ENCODE measurements around the gene GIMAP6.
"Not testable (repeated sequence)": the region's sequence is repeated elsewhere in the genome, so short reads cannot be mapped to it uniquely, and the experiment has no call there.

GIMAP6 gene

GRCh38 chr7:150642926-150643325 is 10.7 kb upstream of the GIMAP6 start:
- DNase-seq, result no peak

DNA sequence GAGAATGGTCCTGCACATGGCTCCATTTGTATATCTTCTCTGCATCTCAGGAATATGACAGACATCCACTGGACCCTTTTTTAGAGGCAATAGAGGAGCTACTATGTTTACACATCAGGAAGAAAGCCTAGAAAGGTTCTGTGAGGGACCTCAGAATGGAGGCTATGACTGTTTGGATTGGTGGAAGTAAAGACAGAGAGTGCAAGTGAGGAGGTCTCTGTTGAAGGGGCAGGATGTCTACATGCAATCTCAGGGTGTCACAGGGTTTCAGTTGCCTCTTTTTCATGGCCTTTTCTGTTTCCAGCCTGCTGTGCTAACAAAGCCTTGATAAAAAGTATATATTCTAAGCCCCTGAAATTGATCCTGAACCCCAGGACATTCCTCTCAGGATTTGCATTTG is 9.7 kb upstream of the GIMAP6 start:
- no peak for DNase-seq

GRCh38 chr7:150633926-150634325 is 1.7 kb upstream of the GIMAP6 start:
- no peak for DNase-seq

DNA sequence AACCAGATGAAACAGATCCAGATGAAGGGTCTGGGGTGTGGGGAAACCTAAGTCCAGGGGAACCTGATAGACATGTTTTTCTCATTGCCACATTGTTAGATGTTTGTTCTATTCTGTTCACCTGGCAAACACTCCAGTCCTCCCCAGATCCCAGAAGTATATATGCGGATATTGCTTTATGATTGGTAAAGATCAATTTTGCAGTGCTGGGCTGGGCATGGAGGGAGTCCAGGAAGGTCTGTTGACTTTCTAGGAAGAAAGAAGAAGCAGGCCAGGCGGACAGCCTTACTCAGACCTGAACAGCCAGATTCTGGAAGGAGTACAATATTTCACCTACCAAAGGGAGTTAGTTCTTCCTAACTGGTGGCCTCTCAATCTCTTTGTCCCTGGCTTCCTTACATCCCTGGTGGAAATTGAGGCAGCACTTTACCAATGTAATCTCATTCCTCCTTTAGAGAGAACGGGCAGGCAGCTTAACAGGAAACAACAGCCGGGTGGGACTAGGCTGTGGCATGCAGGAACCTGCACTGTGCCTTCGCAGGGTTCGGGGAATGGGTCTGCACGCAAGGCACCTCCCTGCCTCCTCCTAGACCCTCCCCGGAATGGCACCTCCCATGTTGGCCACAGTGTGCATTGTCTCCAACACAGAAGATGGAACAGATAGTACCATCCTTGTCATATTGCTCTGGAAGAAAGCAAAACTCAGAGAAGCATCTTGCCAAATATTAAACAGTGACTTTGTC is 930 bp downstream of the GIMAP6 start:
- no peak for DNase-seq

DNA sequence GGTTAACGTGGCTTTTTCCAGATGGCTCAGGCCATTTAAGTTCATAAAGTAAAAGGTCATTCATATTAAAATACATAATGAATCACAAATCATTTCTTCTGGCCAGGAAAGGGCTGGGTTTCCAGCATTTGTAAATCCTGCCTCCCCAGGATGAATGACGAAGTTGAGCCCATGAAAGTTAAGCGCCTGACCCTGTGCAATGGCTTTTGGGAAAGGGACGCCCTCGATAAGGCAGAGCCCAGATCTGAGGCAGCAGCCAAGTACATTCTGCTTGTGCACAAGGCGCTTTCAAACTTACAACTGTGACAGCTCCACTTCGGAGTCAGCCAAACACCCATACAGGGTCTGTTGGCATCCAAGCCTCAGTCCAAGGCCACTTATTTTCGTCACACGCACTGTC is 2.8 kb downstream of the GIMAP6 start:
- no peak for DNase-seq

GRCh38 chr7:150627959-150628358 is 4.2 kb downstream of the GIMAP6 start:
- DNase-seq, result no peak

DNA sequence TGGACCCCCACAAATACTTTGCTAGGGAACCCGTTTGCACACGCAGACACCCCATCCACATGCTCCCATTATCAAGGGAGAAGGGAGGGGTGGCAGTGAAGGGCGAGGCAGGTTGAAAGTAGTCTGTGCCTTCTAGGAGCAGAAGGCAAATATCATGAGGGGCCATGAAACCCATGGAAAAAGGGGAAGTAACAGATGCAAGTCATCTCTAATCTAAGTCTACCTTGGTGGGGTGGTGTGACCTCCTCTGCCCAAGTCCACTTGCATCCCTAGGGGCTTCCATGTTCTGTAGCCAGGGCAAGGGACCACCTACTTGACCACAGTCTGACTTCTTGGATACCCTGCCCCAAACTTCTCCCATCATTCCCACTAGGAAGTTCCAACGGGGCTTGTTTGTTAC is 5.5 kb downstream of the GIMAP6 start:
- no peak for DNase-seq

GRCh38 chr7:150621376-150621775 is 10.8 kb downstream of the GIMAP6 start:
- DNase-seq, result no peak

DNA sequence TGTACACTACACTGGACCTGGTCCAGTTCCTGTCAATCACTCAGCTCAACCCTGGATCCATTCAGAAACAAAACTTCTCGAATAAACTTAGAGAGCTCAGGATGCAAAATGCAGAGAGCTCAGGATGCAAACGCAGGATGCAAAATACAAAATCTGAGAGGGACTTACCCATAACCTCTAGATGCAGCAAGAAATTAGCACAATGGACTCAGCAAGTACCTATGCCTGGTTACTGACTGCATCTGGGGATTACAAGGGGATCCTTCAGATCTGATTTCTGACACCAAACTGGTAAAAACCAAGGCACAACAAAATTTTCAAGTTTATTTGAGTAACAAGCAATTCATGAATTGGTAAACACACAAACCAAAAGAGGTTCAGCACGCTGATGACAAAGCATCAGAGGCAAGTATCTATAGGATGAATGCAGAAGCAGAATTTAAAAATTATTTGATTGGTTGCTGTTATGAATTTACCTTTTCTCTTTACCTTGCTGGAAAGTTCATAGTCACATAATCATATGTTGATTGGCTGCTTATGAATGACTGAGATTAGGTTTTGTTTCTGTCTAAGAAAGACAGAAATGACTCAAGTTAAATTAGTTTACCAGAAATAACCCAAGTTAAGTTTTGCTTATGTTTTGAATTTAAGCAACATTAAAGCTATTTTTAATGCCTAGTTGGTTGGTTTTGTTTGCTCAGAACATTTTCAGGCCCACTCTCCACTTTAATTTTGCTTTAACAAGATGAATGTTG is 11.4 kb downstream of the GIMAP6 start:
- DNase-seq, result no peak

DNA sequence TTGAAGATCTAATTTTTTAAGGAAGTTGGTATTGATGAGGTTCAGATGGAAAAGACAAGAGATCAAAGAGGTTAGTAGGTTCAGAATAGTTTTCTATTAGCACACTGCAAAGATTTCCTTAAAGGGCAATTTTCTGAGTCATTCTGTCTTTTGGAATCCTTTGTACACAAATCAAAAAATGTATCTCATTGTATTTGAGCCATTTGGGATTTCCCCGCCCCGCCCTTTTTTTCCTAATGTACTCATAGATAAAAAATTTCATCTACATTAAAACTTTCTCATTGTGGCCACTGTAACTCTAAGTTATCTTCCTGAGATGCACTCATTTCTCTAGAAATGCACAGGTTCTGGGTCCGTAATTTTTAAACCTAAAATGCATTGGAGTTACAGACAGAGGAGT is 12.1 kb downstream of the GIMAP6 start:
- DNase-seq, result no peak

GRCh38 chr7:150615221-150615755 is 16.9 kb downstream of the GIMAP6 start:
- not testable (repeated sequence) for DNase-seq

DNA sequence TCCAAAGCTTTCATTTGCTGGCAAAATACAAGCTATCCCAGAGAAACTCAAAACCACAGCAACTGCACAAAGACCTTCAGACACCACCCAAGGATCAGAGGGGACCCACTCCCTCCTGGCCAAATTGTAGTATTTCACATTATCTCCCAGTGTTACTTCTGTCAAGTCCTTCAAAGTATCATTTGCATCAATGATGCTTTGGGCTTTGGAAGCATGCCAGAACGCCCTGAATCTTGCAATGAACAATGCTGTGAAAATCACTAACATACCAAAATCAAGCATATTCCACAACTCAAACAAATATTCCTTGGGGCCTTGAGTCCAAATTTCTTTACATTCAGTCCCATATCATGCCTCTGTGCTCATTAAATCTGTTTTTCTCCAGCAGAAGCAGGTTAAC is 17.8 kb downstream of the GIMAP6 start:
- not testable (repeated sequence) for DNase-seq

- DNase-seq, result no peak
Observed at GRCh38 chr7:150613880-150614279, 18.3 kb downstream of the GIMAP6 start.

GRCh38 chr7:150612925-150613324 is 19.3 kb downstream of the GIMAP6 start:
- DNase-seq, result no peak

GRCh38 chr7:150610233-150610632 is 22.0 kb downstream of the GIMAP6 start:
- DNase-seq, result no peak

DNA sequence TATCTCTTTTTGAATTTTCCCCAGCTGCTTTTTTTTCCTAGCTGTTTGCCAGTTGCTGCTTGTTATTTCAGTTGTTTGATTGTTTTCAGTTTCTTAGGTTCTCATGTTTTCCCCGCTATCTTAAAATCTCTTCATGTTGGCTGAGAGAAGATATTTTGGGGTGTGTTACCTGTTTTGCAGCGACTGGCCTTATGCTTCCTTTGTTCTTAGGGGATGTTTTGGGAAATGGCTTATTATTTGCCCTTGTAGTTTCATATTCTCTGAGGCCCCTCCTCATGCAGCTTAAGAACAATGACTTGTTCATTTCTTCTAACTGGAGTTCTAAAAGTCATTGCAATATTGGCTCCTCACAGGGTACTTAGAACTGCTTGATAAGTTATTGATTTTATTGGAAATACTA is 28.6 kb downstream of the GIMAP6 start:
- DNase-seq, result not testable (repeated sequence)

DNA sequence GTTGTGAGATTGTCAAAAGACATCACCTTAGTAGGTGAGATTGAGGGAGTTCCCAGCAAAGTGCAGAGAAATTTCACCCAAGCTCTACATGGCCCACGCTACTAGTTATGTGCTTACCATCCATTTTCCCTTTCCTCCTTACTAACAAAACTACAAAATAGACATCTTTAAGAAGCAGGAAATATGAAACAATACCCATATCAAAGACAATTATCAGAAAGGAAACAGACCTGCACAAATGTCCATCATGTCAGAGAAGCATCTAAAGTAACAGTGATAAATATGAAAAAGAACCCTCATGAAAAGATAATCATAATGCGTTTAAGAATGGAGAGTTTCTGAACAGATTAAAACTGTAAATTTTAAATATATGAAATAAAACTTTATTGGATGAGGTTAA is 36.8 kb downstream of the GIMAP6 start:
- no peak for DNase-seq

- DNase-seq, result no peak
Observed at GRCh38 chr7:150594805-150595204, 37.4 kb downstream of the GIMAP6 start.

- no peak for DNase-seq
Observed at GRCh38 chr7:150587551-150587950, 44.6 kb downstream of the GIMAP6 start.

DNA sequence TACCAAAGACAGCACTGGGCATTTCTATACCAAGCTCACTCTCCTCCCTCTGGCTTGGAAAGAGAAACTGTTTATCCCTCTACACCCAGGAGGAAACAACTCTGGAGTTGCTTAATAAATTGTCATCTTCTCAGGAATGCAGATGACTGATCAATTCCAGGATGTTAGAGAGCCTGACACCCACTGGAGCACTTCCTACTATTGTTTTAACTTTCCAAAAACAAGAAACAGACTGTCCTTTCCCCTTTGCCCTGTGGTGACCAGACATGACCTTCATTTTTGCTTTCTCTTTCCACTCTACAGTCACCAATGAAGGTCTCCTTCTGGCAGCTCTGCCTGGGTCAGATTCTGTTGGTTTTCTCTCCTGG is 45.4 kb downstream of the GIMAP6 start:
- no peak for DNase-seq

DNA sequence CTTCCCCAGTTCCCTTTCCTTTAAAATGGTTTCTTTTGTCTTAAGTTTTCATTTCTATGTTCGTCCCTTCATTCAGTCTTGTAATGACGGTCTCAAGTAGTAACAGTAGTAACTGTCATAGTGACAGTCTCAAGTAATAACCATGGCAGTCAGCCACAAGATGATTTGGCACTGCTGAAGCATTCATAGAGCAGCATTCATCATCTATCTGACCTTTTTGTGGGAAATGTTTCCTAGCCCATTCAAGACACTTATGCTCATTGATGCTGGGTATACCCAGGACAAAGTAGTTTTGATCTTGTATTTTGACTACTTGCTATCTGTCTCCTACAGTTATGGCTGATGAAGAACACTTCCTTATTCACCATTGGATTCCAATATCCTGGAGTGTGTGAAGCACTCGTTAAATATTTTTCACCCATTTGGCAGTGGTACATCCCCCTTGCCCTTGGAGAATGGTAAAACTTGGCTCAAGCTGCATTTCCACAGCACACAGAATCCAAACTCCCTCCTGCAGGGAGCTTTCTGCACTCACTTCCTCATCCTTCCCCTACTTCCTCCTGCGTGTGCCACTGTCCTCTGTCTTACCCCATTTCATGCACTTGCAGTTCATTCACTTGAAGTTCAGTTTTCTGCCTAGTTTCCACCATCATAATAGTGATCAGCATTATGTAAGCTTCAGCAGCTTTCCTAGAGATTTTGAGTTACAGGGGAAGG is 46.0 kb downstream of the GIMAP6 start:
- DNase-seq, result no peak

DNA sequence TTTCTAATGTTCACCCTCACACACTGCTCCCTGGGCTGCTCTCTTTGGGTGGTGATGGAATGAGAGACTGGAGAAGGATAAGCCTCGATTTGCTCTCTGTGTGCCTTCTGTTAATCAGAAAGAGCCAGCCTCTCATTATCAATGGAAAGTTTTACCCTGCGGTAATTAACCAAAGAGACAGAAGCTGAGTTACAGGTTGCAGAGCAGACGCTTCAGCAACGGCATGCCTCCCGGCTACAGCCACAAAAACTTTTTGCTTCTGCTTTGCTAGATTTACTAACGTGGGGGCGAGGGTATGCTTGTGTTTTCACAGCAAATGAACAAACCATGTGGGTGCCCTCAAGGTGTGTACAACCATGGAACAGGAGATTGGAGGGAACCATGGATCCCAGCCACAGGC is 47.0 kb downstream of the GIMAP6 start:
- DNase-seq, result no peak

GRCh38 chr7:150580638-150581394 is 51.4 kb downstream of the GIMAP6 start:
- no peak for DNase-seq
